DND-41 (cell line): ENCODE results near the gene ADTRP.

Experiments used
- ATAC-seq: fragments of 200-7000 bp; cut with Tn5 transposase; 3 replicates; pipeline ENCODE4 v1.9.1; 2021; ENCODE audit warnings: low read depth; ENCODE audit not compliant: insufficient read depth
- DNase-seq: peaks from one replicate; pipeline ENCODE4 v3.0.0-alpha.2; 2020
- H2AFZ ChIP-seq: 2 replicates; pipeline ENCODE4 v1.6.0; 2012; ENCODE audit warnings: low read depth, low read length
- H3K27ac ChIP-seq: 2 replicates; pipeline ENCODE4 v1.5.1; 2012; ENCODE audit warnings: low read length, inconsistent platforms
- H3K27me3 ChIP-seq: fragments of 200-600 bp; sonication (generic); 2 replicates; pipeline ENCODE4 v1.6.0; 2012; ENCODE audit warnings: low read length, mild to moderate bottlenecking, inconsistent platforms; ENCODE audit not compliant: insufficient read depth, poor library complexity
- H3K36me3 ChIP-seq: 2 replicates; pipeline ENCODE4 v1.5.1; 2012; ENCODE audit warnings: low read length, inconsistent platforms; ENCODE audit not compliant: insufficient read depth
- H3K4me1 ChIP-seq: 2 replicates; pipeline ENCODE4 v1.5.1; 2012; ENCODE audit warnings: mild to moderate bottlenecking, low read length; ENCODE audit not compliant: insufficient read depth
- H3K4me2 ChIP-seq: 2 replicates; pipeline ENCODE4 v1.6.0; 2012; ENCODE audit warnings: mild to moderate bottlenecking, moderate library complexity, low read length, inconsistent platforms; ENCODE audit not compliant: insufficient read depth
- H3K4me3 ChIP-seq, 2 experiments: fragments of 200-600 bp in 1 of 2; shearing (Covaris generic) in 1 of 2; 2 replicates each; pipeline ENCODE4 v1.5.1; 2012 to 2016; ENCODE audit warnings: inconsistent platforms in 2 of 2, low read length in 2 of 2, mild to moderate bottlenecking in 2 of 2, low read depth in 1 of 2, moderate library complexity in 1 of 2
- H3K79me2 ChIP-seq: 2 replicates; pipeline ENCODE4 v1.6.0; 2012; ENCODE audit warnings: low read length, inconsistent platforms; ENCODE audit not compliant: insufficient read depth
- H3K9ac ChIP-seq: 2 replicates; pipeline ENCODE4 v1.6.0; 2012; ENCODE audit warnings: low read depth, mild to moderate bottlenecking, inconsistent platforms, low read length, moderate library complexity
- H3K9me3 ChIP-seq: 2 replicates; pipeline ENCODE4 v1.5.1; 2012; ENCODE audit warnings: low read length, moderate library complexity, mild to moderate bottlenecking, inconsistent platforms; ENCODE audit not compliant: insufficient read depth, severe bottlenecking
- H4K20me1 ChIP-seq: 2 replicates; pipeline ENCODE4 v1.6.0; 2012; ENCODE audit warnings: low read length; ENCODE audit not compliant: insufficient read depth
- CTCF ChIP-seq: IDR thresholded peaks from 2 replicates; pipeline ENCODE4 v1.5.1; 2012; ENCODE audit warnings: borderline replicate concordance, low read length, moderate library complexity, mild to moderate bottlenecking; ENCODE audit not compliant: poor library complexity, severe bottlenecking; ENCODE audit errors: extremely low read depth
- EZH2 ChIP-seq: IDR thresholded peaks from 3 replicates; pipeline ENCODE4 v1.6.1; 2012; ENCODE audit warnings: borderline replicate concordance, low read depth, mild to moderate bottlenecking, moderate library complexity, low read length, inconsistent platforms; ENCODE audit not compliant: severe bottlenecking

The ADTRP gene

DNA sequence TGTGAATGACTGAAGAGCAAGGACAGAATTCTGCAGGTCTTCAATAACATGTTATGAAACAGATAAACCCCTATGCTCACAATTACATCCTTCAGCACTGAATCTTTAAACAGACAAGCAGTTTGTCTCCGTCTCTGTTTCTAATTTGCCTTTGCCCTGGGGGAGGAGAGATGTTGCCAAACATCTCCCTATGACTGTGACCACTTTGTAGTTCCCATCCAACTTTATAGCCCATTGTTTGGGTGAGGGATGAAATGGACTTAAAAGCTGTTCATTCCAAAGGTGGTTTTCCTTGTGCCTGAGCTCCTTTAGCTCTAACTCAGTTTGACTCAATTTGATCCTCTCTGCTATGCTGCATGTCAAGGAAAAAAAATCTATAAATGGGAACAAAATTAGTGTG, 19.5 kb upstream of the ADTRP start:
- ATAC-seq (no peak), DNase-seq (no peak)
- H3K9me3 ChIP-seq: no peaks in the 10 kb centered on the region
- H4K20me1 ChIP-seq: no peaks in the 10 kb centered on the region
- H3K27me3 ChIP-seq: no peaks in the 10 kb centered on the region
- no peak overlapping the region for H3K4me2 ChIP-seq
- no peaks in the 10 kb centered on the region for H3K79me2 ChIP-seq
- H2AFZ ChIP-seq: no peak overlapping the region
- H3K4me3 ChIP-seq: no peak overlapping the region
- TF ChIP-seq CTCF: no peak
- no peak for TF ChIP-seq EZH2
- no peaks in the 10 kb centered on the region for H3K36me3 ChIP-seq
- no peak overlapping the region for H3K27ac ChIP-seq
- no peak overlapping the region for H3K9ac ChIP-seq
- H3K4me1 ChIP-seq: no peaks in the 10 kb centered on the region

DNA sequence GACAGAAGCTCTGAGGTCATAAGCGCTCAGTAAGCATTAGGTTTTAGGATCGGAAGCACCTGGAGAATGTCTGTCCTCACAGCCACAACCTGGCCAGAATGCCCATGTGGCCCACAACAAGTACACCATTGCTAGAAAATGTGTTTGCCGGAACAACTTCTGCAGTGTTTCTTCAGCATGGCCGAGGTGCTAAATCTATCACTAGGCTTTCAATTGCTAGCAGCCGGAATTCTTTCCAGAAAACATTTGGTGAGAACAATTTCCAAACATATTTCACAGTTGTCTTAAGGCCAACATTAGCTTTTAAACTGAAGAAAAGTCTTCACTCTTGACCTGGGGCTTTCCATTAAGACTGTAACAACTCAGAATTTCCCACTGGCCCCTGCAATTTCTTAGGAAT, 18.2 kb upstream of the ADTRP start:
- TF ChIP-seq EZH2: no peak
- no peak for TF ChIP-seq CTCF
- H4K20me1 ChIP-seq: no peaks in the 10 kb centered on the region

DNA sequence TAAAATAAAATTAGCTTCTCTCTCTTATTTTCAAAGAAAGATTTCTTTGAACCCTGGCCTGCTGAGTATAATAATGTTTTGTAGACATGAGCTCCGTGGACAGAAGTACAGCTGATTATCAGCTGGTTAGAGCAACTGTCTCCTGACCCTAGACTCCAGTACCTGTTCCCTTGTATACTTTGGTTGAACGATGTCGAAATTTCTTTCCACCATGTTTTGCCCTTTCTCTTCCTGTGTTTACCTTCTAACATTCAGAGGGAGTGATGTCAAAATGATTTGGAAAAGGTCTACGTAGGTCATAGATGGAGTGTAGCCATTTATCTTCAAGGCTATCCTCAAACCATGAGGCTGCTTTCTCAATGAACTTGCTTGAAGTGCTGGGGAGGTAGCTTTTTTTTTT, 16.8 kb upstream of the ADTRP start:
- H4K20me1 ChIP-seq: no peaks in the 10 kb centered on the region
- no peak overlapping the region for H3K4me2 ChIP-seq
- H2AFZ ChIP-seq: no peak overlapping the region
- H3K9ac ChIP-seq: no peak overlapping the region
- DNase-seq: no peak
- no peak overlapping the region for H3K27ac ChIP-seq
- H3K36me3 ChIP-seq: no peaks in the 10 kb centered on the region
- no peak for TF ChIP-seq EZH2
- no peak for TF ChIP-seq CTCF
- H3K4me3 ChIP-seq: no peak overlapping the region
- no peaks in the 10 kb centered on the region for H3K79me2 ChIP-seq
- no peaks in the 10 kb centered on the region for H3K9me3 ChIP-seq
- no peaks in the 10 kb centered on the region for H3K4me1 ChIP-seq
- ATAC-seq: no peak
- H3K27me3 ChIP-seq: no peaks in the 10 kb centered on the region

More for the DNA sequence above, 18.2 kb upstream of the ADTRP start:
- H3K4me2 ChIP-seq: no peak overlapping the region
- H3K27me3 ChIP-seq: no peaks in the 10 kb centered on the region
- no peak for DNase-seq
- no peaks in the 10 kb centered on the region for H3K36me3 ChIP-seq
- ATAC-seq: no peak
- no peaks in the 10 kb centered on the region for H3K79me2 ChIP-seq
- H3K9ac ChIP-seq: no peak overlapping the region
- H3K27ac ChIP-seq: no peak overlapping the region
- no peak overlapping the region for H2AFZ ChIP-seq
- H3K4me3 ChIP-seq: no peak overlapping the region
- H3K4me1 ChIP-seq: no peaks in the 10 kb centered on the region
- no peaks in the 10 kb centered on the region for H3K9me3 ChIP-seq

- no peak overlapping the region for H3K4me3 ChIP-seq
Observed at GRCh38 chr6:11793277-11793676, 14.7 kb upstream of the ADTRP start.

More at GRCh38 chr6:11793277-11793676, 14.7 kb upstream of the ADTRP start:
- DNase-seq (no peak), ATAC-seq (no peak)
- TF ChIP-seq CTCF (no peak), EZH2 (no peak)
- Histone ChIP-seq H3K9ac (no peak overlapping the region), H3K9me3 (no peaks in the 10 kb centered on the region), H3K4me1 (peaks cover 6% of the 10 kb centered on the region), H3K27me3 (no peaks in the 10 kb centered on the region), H2AFZ (no peak overlapping the region), H3K27ac (no peak overlapping the region), H3K36me3 (no peaks in the 10 kb centered on the region), H3K79me2 (no peaks in the 10 kb centered on the region), H4K20me1 (no peaks in the 10 kb centered on the region), H3K4me2 (no peak overlapping the region)
